ENCODE results near the gene HENMT1.
"Not testable (repeated sequence)": the region's sequence is repeated elsewhere in the genome, so short reads cannot be mapped to it uniquely, and the experiment has no call there.

The HENMT1 gene

DNA sequence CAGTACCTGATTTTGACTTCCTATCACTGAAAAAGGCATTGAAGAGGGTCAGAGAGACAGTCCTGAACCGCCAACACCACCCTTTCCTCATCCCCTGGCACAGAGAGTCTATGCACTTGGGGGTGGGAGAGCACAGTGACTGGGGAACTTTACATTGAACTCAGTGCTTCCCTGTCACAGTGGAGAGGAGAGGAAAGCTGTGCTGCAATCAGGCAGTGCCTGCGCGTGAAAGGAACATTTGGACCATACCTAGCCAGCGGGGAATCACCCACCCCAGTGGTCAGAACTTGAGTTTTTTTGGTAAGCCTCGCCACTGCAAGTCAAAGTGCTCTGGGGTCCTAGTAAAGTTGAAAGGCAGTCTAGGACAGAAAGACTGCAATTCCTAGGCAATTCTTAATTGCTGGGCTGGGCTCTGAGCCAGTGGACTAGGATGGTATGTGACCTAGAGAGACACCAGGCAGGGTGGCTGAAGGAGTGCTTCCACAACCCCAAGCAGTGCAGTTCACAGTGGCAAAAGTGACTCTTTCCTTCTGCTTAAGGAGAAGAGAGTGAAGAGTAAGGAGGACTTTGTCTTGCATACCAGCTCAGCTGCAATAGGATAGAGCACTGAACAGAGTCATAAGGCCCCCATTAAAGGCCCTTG lies 9.4 kb upstream of the HENMT1 start:
- FAIRE-seq: no peak

DNA sequence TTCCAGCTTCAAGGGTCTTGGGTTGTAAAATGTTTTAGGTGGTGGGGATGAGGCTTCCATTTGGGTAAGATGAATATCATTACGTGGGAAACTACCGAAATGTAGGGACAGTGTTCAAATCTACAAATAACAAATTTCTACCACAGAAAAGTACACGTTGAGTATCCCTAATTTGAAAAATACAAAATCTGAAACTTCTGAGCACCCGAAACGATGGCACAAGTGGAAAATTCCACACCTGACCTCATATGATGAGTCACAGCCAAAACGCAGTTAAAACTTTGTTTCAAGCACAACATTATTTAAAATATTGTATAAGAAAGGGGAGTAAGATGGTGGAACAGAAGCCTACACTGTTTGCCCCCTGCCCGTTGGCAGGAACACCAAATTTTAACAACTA lies 8.8 kb upstream of the HENMT1 start:
- no peak for FAIRE-seq

DNA sequence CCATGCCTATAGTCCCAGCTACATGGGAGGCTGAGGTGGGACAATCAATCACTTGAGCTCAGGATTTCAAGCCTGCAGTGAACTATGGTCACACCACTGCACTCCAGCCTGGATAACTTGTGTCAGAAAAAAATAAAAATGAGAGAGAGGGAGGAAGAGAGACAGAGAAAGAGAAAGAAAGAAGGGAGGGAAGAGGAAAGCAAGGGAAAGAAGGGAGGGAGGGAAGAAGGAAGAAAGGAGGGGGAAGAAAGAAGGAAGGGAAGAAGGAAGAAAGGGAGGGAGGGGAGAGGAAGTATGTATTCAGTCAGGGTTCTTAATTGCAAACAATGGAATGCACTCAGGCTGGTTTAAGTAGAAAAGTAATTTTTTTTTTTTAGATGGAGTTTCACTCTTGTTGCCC lies 7.9 kb upstream of the HENMT1 start:
- no peak for FAIRE-seq

DNA sequence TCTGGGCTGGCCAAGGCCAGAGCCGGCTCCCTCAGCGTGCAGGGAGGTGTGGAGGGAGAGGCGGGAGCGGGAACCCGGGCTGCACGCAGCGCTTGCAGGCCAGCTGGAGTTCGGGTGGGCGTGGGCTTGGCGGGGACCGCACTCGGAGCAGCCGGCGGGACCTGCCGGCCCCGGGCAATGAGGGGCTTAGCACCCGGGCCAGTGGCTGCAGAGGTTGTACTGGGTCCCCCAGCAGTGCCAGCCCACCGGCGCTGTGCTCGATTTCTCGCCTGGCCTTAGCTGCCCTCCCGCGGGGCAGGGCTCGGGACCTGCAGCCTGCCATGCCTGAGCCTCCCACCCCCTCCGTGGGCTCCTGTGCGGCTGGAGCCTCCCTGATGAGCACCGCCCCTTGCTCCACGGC lies 6.5 kb upstream of the HENMT1 start:
- not testable (repeated sequence) for FAIRE-seq

DNA sequence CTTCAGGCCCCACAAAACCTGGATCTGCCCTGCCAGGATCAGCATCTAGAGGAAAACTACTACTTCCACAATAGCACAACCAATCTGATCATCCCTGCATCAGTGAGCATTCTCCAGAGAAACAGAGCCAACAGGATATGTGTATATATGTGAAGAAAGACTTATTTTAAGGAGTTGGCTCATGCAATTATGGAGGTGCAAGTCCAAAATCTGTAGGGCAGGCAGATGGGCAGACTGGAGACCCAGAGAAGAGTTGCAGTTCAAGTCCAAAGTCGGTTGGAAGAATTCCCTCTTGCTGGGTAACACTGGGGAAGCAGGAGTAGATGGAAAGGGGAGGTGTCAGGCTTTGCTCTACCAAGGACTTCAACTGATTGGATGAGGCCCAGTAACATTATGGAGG lies 4.9 kb upstream of the HENMT1 start:
- no peak for FAIRE-seq

DNA sequence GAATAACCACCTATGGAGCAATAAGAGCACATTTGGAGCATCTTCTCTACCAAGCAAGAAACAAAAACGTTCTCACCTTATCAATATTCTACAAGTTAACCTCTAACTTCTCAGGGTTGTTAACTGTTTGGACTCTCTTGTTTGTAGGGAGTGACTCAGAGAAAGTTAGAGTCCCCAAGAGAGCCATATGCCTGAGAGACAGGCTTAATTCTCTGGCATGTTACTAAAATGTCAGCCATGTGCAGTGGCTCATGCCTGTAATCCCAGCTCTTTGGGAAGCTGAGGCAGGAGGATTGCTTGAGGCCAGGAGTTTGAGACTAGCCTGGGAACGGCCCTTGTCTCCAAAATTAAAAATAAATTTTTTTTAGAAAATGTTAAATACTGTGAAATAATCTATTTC lies 4.2 kb upstream of the HENMT1 start:
- no peak for FAIRE-seq

DNA sequence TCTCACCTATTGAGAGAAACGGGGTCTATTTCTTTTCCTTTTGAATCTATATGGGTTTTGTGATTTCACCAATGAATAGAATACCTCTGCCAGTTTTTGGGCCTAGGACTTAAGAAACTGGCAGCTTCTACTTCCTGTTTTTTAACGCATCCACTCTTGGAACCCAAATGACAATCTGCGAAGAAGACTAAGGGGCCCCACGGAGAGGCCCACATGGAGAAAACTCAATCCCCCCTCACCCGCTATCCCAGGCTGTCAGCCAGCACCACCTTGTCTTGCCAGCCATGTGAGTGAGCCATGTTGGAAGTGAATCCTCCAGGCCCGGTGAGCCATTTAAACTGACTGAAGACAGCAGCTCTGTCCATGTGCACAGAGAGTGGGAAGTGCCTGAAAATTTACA lies 3.6 kb upstream of the HENMT1 start:
- FAIRE-seq: no peak

DNA sequence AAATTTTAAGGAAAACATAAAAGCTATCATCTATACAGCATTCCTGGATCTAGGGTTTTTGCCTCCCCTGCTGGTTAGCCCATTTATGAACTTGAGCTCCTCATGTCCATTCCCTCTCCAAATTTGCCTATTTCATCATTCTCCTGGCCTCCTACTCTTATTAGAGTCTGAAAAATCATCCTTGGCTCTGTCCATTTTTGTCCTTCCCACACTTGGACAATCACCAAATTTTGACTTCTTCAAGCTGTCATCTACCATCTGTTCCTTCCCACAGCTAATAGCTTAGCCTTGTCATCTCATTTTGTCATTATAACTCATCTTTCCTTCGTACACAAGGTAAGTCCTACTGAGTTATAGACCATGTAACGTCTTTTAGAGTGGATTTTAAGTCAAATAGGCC lies 2.2 kb upstream of the HENMT1 start:
- FAIRE-seq: no peak

DNA sequence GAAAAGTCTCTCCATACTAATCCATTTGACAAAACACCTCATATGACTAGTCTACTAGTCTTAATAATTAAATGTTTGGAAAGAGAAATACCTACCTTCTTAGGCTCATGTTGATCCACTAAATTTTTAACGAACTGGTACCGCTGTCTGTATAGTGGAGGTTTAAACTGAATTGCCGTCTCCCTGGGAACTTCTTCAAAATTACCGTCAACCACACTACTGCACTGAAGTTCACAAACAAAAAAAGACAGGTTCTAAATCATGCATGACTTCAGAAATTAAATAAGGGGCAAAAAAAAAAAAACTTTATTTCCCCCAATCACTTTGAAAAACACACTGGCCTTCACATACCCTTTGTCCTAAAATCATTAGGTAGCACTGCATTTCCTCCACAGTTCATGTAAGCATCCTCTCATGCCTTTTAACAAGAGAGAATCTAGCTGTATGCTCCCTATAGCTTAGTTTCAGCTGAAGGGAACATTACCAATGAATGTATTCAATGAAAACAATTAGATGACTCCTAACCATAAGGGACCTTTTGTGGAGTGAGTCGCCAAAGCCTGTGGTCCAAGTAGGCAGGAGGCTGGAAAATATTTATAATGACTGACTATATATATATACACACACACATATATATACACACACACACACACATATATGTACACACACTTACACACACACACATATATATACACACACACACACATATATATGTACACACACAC lies 3.4 kb downstream of the HENMT1 start:
- FAIRE-seq: no peak

DNA sequence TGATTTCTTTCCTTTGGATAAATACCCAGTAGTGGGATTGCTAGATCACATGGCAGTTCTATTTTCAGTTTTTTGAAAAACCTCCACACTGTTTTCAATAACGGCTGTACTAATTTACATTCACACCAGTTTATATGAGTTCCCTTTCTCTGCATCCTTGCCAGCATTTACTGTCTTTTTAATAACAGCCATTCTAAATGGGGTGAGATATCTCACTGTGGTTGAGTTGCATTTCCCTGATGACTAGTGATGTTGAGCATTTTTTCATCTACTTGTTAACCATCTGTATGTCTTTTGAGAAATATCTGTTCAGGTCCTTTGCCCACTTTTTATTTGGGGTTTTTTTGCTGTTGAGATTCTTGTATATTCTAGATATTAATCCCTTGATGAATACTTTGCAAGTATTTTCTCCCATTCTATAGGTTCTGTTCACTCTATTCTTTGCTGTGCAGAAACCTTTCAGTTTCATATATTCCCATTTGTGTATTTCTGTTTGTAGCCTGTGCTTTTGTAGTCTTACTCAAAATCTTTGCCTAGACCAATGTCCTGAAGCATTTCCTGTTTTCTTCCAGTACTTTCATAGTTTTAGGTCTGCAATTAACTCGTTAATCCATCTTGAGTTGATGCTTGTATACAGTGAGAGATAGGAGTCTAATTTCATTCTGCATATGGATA lies 7.3 kb downstream of the HENMT1 start:
- no peak for FAIRE-seq

DNA sequence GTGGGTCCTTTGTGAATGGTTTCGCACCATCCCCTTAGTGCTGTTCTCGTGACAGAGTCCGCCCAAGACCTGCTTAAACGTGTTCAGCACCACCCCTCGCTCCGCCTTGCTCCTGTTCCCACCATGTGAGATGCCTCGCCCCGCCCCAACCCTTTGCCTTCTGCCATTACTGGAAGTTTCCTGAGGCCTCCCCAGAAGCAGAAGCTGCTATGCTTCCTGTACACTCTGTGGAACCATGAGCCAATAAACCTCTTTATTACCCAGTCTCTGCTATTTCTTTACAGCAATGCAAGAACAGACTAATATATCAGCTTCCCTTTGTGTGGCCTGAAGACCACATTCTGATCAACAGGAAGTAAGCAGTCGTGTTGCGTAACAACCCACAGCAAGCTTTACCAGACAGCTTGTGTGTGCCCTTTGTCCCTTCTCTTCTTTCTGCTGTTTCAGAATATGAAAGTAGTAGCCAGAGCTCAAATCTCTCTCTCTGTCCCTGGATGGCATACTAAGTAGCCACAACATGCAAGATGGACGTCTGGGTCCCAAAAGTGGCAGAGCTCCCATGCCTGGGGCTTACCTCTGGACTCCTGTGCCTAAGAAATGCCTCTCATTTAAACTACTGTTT lies 14.1 kb downstream of the HENMT1 start:
- no peak for FAIRE-seq

DNA sequence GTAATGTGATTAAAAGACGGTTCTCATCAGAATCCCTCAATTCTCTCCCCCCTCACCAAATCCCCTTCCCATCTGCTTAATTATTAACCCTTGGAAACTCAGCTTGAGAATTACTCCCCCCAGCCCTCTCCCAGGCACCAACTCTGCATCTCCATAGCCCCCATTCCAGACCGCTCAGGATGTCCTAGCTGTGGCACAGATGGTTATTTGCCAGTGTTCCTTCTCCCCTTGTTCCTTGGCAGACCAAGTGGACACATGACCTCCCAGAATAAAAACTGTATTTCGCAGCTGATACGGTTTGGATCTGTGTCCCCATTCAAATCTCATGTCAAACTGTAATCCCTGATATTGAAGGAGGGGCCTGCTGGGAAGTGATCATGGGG lies 14.6 kb downstream of the HENMT1 start:
- FAIRE-seq: no peak

DNA sequence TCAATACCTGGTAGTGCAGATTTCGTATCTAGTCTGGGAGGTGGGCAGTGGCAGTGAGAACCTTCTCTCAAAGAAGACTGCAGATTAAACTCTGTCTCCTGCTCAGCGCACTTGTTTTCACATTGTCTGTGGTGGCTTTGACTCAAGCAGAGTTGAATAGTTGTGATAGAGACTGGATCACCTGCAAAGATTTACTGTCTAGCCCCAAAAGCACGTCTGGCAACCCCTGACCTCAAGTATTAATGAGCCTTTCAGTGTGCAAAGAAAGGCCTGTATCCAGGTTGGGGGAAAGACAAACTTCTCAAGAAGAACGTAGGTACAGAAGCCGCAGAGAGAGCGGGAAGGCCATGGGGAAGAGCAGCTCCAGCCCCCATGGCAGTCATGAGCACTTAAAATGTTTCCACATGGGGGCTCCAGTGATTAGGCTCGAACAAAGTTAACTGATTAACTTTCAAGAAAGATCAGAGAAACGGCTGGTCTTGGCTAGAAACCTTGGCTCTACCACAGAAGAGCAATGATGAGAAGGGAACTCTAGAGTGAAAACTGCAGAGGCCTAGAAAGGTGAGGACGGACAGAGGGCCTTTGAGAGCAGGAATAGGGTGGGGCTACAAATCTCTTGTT lies 15.2 kb downstream of the HENMT1 start:
- no peak for FAIRE-seq

DNA sequence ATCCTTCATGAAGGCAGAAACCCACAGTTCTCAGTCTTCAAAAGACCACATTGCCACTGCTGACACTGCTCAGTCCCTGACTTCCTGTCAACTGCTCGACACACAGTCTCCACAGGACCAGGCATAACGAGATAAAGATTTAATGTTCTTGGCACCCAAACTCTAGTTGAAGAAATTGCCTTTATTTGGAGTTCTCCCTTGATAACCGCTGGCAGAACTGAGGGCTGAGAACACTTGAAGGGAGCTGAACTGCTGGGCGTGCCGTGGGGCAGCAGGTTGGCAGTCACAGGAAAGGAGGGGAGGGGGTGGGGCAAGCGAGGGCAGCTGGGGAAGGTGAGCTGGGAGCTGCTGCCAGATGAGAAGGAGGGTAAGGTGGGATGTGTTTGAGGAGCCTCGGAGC lies 15.9 kb downstream of the HENMT1 start:
- FAIRE-seq: no peak

DNA sequence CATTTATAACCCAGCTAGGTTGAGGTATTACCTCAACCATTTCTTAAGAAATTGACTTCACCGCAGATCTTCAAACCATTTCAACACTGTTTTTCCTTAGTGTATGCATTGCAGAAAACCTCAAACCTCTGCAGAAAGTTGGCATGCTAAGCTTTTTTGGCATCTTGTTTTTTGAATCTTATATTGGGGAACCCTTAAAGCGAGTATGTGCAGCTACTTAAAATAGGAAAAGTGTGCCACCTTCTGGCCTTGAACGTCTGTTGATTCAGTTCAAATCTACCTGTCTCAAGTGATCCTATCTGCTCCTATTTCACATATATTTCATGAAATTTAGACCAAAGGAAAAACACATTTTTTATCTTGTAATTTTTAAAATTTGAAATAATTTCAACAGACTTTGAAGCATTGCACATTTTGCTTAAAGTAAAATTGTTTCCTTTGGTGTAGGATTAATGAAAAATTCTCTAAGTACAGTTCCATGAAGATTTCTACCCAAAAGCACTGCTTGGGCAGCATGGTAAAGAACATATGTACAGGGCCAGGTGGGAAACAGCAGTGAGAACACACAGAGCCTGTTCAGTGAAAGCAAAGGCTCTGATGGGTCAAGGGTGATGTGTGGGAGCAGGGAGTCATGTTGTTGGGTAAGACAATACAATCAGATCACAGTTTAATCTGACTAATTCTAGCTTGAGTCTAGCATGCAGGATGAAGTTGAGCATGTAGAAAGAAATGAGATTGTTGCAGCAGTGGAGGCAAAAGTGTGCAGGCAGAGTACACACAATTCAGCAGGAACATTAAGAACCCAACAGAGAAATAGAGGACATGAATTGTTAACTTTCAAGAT lies 17.2 kb downstream of the HENMT1 start:
- peak; percentile 37 for FAIRE-seq

DNA sequence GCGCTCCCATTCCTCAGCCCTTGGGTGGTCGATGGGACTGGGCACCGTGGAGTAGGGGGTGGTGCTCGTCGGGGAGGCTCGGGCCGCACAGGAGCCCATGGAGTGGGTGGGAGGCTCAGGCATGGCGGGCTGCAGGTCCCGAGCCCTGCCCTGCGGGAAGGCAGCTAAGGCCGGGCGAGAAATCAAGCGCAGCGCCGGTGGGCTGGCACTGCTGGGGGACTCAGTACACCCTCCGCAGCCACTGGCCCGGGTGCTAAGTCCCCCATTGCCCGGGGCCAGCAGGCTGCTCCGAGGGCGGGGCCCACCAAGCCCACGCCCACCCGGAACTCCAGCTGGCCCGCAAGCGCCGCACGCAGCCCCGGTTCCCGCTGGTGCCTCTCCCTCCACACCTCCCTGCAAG lies 20.0 kb downstream of the HENMT1 start:
- not testable (repeated sequence) for FAIRE-seq

DNA sequence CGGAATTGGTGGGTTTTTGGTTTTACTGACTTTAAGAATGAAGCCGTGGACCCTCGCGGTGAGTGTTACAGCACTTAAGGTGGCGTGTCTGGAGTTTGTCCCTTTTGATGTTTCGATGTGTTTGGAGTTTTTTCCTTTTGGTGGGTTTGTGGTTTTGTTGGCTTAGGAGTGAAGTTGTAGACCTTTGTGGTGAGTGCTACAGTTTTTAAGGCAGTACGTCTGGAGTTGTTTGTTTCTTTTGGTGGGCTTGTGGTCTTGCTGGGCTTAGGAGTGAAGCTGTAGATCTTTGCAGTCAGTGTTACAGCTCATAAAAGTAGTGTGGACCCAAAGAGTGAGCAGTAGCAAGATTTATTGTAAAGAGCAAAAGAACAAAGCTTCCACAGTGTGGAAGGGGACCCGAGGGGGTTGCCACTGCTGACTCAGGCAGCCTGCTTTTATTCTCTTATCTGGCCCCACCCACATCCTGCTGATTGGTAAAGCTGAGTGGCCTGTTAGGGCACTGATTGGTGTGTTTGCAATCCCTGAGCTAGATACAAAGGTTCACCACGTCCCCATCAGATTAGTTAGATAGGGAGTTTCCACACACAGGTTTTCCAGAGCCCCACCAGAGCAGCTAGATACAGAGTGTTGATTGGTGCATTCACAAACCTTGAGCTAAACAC lies 20.9 kb downstream of the HENMT1 start:
- no peak for FAIRE-seq

DNA sequence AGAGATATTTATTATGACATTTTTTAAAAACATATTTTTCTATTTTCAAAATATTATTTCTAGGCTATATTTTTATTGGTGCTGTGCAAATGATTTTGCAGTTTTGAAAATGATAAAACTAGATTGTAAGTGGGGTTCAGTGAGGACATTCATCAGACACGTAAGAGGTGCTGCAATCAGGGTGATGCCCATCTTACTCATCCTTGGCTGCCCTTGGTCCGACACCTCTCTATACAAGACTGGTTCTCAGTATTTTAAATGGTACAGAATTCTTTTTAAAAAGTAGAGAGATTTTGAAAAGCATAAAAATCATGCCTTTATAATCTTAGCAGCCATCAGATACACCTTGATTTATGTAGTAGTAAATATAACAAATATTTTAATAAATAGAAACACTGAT lies 24.0 kb downstream of the HENMT1 start:
- no peak for FAIRE-seq

DNA sequence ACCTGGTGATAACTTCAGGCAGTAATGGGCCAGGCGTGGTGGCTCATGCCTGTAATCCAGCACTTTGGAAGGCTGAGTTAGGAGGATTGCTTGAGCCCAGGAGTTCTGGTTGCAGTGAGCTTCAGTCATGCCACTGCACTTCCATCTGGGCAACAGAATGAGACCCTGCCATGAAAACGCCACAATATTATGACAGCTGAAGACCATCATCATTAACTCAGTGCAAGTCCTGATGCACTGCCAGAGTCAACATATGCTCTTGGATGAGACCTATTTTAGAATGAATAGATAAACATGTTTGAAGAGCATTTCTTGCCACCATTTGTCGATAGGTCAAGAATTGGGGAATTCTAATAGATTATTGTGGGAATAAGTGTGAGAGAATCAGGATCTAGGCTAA lies 26.4 kb downstream of the HENMT1 start:
- FAIRE-seq: no peak

DNA sequence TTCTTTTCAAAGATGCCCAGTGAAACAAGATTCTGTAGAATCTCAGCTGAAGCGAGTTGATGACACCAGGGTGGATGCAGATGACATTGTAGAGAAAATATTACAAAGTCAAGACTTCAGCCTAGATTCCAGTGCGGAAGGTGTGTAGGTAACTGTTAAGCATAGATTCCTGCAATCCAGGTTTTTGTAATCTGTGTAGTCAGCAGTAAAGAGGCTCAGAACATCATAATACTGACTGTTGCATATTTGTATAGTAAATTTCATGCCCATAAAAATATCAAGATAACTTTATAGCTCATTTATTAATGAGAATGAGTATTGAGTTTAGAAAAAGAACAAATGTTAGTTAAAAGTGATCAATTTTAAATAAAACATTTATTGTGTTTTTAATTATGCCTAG lies 32.2 kb downstream of the HENMT1 start:
- no peak for FAIRE-seq

DNA sequence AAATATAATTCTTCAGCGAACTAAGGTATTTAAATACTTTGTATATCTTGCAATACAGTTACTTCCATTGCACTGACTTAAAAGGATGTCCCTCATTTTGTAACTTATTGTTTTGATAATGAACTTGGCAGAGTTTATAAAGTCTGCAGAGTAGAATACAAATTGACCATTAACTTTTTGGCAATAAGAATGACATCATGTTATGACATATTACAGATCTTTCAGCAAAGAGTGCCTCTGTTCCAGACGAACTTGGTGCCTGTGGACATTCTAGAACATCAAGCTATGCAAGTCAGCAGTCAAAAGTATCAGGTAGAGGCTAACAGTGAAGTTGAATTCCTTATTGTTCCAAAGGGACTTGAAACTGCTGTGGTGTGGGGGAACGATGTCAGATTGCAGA lies 32.9 kb downstream of the HENMT1 start:
- no peak for FAIRE-seq

DNA sequence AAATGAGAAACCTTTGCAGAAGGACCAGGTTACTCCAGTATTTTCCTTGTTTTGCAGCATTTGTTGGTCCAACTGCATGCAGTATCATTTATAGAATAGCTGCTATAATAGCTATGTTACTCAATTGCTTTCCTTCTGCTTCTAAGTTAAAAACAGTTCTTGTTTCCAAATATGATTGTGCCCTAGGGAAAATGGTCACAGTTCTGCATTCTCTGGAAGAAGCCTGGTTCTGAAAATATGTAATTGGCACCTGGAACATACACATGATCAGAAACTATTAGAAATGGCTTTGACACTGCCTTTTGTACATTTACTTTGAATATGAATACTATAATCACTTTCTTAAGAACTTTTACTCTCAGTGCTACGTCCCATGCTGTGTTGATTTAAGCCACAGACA lies 33.6 kb downstream of the HENMT1 start:
- no peak for FAIRE-seq
